Endodermal cell (in vitro differentiated cells): ENCODE data around the gene PGBD5. TPM values are rescaled to one million over a fixed set of nuclear protein-coding genes. Genes with fewer than 3 reads are reported as not detected.

Experiments
- DNase-seq: peaks from one replicate; pipeline ENCODE4 v3.0.0-alpha.2; 2017
- H3K27ac ChIP-seq: 2 replicates; pipeline ENCODE4 v1.5.1; 2013; ENCODE audit warnings: mild to moderate bottlenecking, low read depth, low read length, moderate library complexity
- H3K27me3 ChIP-seq: 2 replicates; pipeline ENCODE4 v1.6.1; 2013; ENCODE audit warnings: mild to moderate bottlenecking, low read length, moderate library complexity; ENCODE audit not compliant: insufficient read depth, control insufficient read depth, poor library complexity, severe bottlenecking
- H3K36me3 ChIP-seq: 2 replicates; pipeline ENCODE4 v1.7.0; 2013; ENCODE audit warnings: mild to moderate bottlenecking, low read length, moderate library complexity; ENCODE audit not compliant: control insufficient read depth, insufficient read depth
- H3K4me1 ChIP-seq: one replicate; pipeline ENCODE4 v1.7.0; 2013; ENCODE audit warnings: low read length; ENCODE audit not compliant: control insufficient read depth, insufficient read depth
- H3K4me3 ChIP-seq: 2 replicates; pipeline ENCODE4 v1.5.1; 2013; ENCODE audit warnings: mild to moderate bottlenecking, low read length, moderate library complexity
- H3K9ac ChIP-seq: 2 replicates; pipeline ENCODE4 v1.6.1; 2013; ENCODE audit warnings: mild to moderate bottlenecking, low read length, moderate library complexity; ENCODE audit not compliant: poor library complexity, severe bottlenecking; ENCODE audit errors: extremely low read depth
- H3K9me3 ChIP-seq: 2 replicates; pipeline ENCODE4 v1.6.1; 2013; ENCODE audit warnings: mild to moderate bottlenecking, low read length, moderate library complexity; ENCODE audit not compliant: control insufficient read depth
- H3K27ac Mint-ChIP-seq: 2 replicates; pipeline ENCODE4 v1.8.0; 2020; ENCODE audit warnings: mixed read lengths
- H3K27me3 Mint-ChIP-seq: 2 replicates; pipeline ENCODE4 v1.8.0; 2021; ENCODE audit warnings: mild to moderate bottlenecking, mixed read lengths; ENCODE audit not compliant: insufficient read depth
- H3K36me3 Mint-ChIP-seq: 2 replicates; pipeline ENCODE4 v1.8.0; 2020; ENCODE audit warnings: low read depth, mixed read lengths
- H3K4me1 Mint-ChIP-seq: 2 replicates; pipeline ENCODE4 v1.8.0; 2020; ENCODE audit warnings: mixed read lengths
- H3K4me3 Mint-ChIP-seq: 2 replicates; pipeline ENCODE4 v1.8.0; 2020; ENCODE audit warnings: mild to moderate bottlenecking, moderate library complexity, mixed read lengths
- H3K9me3 Mint-ChIP-seq: 2 replicates; pipeline ENCODE4 v1.8.0; 2020; ENCODE audit warnings: mild to moderate bottlenecking, mixed read lengths
- WGBS, 2 experiments: methylation state at CpG; one replicate each; pipeline versions ENCODE4 v1.1.5 to v1.1.7; 2013; ENCODE audit warnings: missing lambda C conversion rate in 2 of 2, mixed read lengths in 1 of 2; ENCODE audit not compliant: insufficient coverage in 1 of 2, insufficient read length in 1 of 2; 5-methylcytosine and 5-hydroxymethylcytosine counted together
- total RNA-seq, 2 donors: library from RNA; stranded (reverse); fragmentation: NEBNext Ultra II Directional in 1 of 2; extraction: Animal tissue kit (Norgen Biotek cat#: 25700) in 1 of 2; gene quantifications; 2 replicates in 1 of 2; 3 replicates in 1 of 2; pipeline ENCODE4 v1.2.1, GENCODE V29; 2021
- TF ChIP-seq, protein P1 (sequence below): fragments of 200-600 bp; sonication (generic); conservative IDR thresholded peaks from 2 replicates; pipeline ENCODE4 v1.5.0; 2021; ENCODE audit warnings: antibody characterized with exemption, mild to moderate bottlenecking

PGBD5 gene
- total RNA-seq, 2 donors from 2014 or later = 1.3 to 4.6 TPM

DNA sequence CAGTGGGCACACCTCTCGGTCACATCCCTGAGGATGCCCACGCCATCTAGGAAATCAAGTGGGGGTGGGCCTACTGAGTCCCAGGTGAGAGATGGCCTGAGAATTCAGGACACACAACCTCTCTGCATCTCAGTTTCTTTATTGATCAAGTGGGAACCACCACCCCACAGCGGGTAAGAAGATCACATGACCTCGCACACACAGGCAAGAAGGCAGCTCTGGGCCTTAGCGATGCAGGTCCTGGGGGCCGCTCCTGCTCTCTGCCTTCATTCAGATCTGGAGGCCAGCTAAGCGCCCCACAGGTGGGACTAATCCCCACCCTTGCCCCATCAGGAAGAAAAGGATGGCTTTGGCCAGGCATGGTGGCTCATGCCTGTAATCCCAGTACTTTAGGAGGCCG, 63.2 kb downstream of the PGBD5 start:
- Mint-ChIP-seq H3K36me3 (no peaks in the 10 kb centered on the region), H3K9me3 (no peaks in the 10 kb centered on the region), H3K27ac (no peak overlapping the region), H3K4me3 (no peak overlapping the region), H3K27me3 (no peaks in the 10 kb centered on the region), H3K4me1 (peaks cover 9% of the 10 kb centered on the region)
- H3K4me1 ChIP-seq = peaks cover 3% of the 10 kb centered on the region
- no peaks in the 10 kb centered on the region for H3K36me3 ChIP-seq
- no peak for DNase-seq
- TF ChIP-seq, protein P1, sequence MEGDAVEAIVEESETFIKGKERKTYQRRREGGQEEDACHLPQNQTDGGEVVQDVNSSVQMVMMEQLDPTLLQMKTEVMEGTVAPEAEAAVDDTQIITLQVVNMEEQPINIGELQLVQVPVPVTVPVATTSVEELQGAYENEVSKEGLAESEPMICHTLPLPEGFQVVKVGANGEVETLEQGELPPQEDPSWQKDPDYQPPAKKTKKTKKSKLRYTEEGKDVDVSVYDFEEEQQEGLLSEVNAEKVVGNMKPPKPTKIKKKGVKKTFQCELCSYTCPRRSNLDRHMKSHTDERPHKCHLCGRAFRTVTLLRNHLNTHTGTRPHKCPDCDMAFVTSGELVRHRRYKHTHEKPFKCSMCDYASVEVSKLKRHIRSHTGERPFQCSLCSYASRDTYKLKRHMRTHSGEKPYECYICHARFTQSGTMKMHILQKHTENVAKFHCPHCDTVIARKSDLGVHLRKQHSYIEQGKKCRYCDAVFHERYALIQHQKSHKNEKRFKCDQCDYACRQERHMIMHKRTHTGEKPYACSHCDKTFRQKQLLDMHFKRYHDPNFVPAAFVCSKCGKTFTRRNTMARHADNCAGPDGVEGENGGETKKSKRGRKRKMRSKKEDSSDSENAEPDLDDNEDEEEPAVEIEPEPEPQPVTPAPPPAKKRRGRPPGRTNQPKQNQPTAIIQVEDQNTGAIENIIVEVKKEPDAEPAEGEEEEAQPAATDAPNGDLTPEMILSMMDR = no peak
- no peaks in the 10 kb centered on the region for H3K9me3 ChIP-seq
- H3K9ac ChIP-seq = no peak overlapping the region
- no peak overlapping the region for H3K27ac ChIP-seq
- no peaks in the 10 kb centered on the region for H3K27me3 ChIP-seq
- no peak overlapping the region for H3K4me3 ChIP-seq
- WGBS, 2 experiments = 93 to 95% methylated on average over 2 to 8 of the region's 8 CpGs

- no peak overlapping the region for H3K4me3 Mint-ChIP-seq
- DNase-seq = no peak
- Histone ChIP-seq H3K36me3 (no peaks in the 10 kb centered on the region), H3K4me1 (peaks cover 3% of the 10 kb centered on the region), H3K27ac (no peak overlapping the region), H3K9me3 (no peaks in the 10 kb centered on the region), H3K4me3 (no peak overlapping the region), H3K9ac (no peak overlapping the region), H3K27me3 (no peaks in the 10 kb centered on the region)
- TF ChIP-seq, protein P1 = no peak
- peaks cover 9% of the 10 kb centered on the region for H3K4me1 Mint-ChIP-seq
- H3K36me3 Mint-ChIP-seq = no peaks in the 10 kb centered on the region
- WGBS, 2 experiments = 95 to 98% methylated on average over 7 to 10 of the region's 10 CpGs
- H3K27me3 Mint-ChIP-seq = no peaks in the 10 kb centered on the region
- no peak overlapping the region for H3K27ac Mint-ChIP-seq
- H3K9me3 Mint-ChIP-seq = no peaks in the 10 kb centered on the region
Observed at GRCh38 chr1:230361941-230362340, 64.2 kb downstream of the PGBD5 start.

DNA sequence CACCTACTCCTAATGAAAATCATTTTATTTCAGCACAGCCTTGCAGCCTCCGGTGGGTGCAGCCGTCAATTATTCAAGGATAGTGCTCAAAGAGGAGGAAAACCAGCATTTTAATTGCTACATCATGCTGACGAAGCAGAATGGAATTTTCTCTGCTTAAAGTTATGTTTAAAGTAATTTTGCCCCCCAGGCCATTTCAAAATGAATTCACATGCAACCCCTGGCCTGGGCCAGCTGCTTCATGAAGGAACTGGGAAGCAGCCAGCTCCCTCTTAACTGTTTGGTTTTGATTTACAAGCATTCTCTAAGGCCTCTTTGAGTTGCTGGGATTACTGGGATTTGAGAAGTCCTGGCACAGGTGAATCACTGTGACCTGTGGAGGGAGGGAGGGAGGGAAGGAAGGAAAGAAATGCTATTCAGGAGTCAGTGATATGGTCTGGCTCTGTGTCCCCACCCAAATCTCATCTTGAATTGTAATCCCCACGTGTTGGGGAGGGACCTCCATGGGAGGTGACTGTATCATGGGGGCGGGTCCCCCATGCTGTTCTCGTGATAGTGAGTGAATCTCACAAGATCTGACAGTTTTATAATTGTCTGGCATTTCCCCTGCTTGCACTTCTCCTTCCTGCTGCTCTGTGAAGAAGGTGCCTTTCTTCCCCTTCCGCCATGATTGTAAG, 66.0 kb downstream of the PGBD5 start:
- H3K4me1 Mint-ChIP-seq = peaks cover 3% of the 10 kb centered on the region
- TF ChIP-seq, protein P1 = no peak
- H3K27ac Mint-ChIP-seq = no peak overlapping the region
- no peaks in the 10 kb centered on the region for H3K4me1 ChIP-seq
- no peaks in the 10 kb centered on the region for H3K9me3 Mint-ChIP-seq
- H3K36me3 ChIP-seq = no peaks in the 10 kb centered on the region
- H3K27me3 Mint-ChIP-seq = no peaks in the 10 kb centered on the region
- no peaks in the 10 kb centered on the region for H3K36me3 Mint-ChIP-seq
- no peak overlapping the region for H3K27ac ChIP-seq
- H3K27me3 ChIP-seq = no peaks in the 10 kb centered on the region
- no peak for DNase-seq
- WGBS, 2 experiments = 87 to 89% methylated on average over 7 of the region's 7 CpGs
- no peak overlapping the region for H3K4me3 Mint-ChIP-seq
- no peak overlapping the region for H3K4me3 ChIP-seq
- no peak overlapping the region for H3K9ac ChIP-seq
- H3K9me3 ChIP-seq = no peaks in the 10 kb centered on the region
